ENCODE data around the gene ZNF80.
A peak's percentile ranks its signal among the peaks of the same experiment; 100 is the strongest.

Gene ZNF80

DNA sequence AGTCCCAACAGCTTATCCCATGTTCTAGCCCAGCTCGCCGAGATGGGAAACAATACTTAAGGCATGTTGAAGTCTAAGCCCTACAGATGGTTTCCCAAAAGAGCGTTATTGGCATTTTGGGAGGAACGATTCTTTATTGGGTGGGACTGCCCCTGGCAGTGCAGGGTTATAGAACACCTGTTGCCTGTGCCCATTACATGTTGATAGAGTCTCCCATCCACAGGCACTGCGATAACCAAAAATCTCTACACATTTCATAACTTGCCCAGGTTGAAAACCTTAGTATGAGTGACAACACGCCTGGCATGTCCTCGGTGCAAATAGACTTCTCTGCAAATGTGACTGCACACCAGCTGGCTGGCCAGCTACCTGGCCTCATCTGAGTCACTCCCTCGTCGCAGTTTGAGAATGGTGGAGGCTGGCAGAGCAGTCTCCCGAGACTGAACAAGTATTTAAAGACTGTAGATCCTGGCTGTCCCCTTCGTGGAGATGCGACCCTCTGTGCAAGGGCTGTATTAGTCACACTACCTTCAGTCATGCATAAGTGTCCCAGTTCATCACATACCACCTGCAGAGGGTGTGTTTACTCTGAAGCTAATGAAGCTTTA, 18.7 kb downstream of the ZNF80 start:
- no peak for DNase-seq

DNA sequence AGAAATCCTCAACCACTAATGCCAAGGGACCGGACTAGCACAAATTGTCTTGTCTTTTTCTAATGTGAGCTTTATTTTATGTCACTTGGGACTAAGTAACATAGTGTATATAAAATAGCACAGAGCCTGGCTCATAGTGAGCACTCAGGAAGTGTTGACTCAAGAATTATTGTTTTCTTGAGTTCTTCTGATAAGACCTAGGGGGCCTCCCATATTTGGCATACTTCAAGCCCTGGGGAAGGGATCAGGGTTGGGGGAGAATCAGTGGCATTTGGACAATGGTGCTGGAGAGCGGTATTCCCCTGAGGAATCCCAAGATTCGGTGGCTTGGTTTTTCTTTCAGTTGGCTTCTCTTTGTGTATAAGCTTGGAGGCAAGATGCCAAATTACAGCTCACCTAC, 19.4 kb downstream of the ZNF80 start:
- no peak for DNase-seq

DNA sequence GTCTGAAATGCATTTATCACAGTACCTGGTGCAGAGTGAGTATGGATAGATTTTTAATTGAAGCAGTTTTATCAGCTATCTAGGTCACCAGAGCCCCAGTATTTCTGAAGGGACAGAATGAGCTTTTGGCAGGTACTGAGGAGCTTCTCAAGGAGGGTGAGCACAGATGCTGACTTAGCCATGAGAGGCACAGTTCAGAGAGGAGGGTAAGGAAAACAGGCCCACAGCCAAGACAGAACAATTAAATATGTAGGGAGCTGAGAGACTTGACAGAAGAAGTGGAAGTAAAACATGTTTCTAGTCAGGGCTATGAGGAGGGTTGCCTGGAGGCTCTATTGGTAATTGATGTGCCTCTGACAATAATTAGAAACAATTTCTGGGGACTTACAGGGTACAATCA, 20.1 kb downstream of the ZNF80 start:
- DNase-seq, result no peak

DNA sequence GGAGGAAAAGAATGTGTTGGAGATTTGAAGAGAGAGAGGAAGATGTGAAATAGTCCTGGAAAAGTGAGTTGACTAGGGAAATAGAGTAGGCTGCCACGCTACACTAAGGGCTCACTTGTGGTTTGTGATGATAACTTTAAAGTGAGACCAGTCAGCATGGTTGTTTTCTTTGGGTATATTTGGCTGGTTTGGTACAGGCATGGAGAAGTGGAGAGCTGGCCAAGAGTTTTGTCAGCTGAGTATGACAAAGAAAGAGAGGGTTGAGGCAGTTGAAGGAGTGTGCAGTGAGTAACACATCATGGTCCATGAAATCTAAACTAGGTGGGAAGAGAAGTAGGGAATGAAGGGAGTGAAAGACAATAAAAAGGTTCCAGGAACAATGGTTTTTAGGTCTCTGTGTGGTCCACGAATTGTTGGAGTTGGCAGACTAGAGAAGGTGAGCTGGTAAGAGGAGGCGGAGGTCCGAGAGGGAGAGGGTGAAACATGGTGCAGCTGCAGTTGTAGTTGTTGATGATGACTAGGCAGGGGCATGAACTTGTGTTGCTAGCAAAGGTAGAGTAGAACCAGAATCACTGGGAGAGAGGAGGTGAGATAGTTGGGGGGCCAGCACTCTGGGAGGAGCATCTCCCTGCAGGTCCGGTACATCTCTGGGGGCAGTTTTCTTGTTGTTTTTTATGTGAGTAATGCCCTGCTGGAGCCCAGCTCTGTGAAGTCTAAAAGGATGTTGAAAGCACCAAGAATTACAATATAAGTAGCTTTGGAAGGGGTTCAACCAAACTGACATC, 21.0 kb downstream of the ZNF80 start:
- no peak for DNase-seq

DNA sequence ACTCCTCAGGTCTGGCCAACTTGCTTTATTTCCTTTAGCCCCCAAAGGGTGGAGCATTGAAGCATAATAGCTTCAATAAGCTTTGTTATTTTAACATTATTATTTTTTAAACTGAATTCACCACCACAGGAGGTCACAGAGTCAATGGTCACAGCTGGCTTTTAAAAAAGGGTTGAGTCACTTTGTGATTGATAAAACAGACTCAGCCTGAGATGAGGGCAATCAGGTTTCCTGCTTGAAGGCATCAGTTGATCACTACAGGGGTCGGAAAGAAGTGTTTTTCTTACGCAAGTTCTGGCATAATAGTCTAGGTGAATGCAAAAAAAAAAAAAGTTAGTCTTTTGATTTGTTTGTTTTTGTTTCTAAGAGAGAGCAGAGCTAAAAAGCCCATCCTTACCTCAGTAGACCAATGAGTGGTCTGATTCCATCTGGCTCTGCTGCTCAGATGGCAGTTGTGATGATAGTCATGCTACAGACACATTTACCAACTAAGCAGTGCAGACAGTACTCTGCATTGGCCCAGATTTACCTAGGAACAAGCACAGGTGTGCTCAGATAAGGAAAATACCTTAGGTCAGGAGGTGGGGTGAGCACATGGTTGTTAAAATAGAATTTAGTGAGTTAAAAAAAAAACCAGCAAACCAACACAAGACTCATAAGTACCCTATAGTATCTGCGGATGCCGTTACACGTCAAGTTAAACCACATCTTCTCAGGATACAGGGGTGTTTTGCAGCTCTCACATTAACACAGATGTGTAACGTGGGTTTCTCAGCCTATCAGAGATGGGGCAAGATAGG, 22.6 kb downstream of the ZNF80 start:
- no peak for DNase-seq

DNA sequence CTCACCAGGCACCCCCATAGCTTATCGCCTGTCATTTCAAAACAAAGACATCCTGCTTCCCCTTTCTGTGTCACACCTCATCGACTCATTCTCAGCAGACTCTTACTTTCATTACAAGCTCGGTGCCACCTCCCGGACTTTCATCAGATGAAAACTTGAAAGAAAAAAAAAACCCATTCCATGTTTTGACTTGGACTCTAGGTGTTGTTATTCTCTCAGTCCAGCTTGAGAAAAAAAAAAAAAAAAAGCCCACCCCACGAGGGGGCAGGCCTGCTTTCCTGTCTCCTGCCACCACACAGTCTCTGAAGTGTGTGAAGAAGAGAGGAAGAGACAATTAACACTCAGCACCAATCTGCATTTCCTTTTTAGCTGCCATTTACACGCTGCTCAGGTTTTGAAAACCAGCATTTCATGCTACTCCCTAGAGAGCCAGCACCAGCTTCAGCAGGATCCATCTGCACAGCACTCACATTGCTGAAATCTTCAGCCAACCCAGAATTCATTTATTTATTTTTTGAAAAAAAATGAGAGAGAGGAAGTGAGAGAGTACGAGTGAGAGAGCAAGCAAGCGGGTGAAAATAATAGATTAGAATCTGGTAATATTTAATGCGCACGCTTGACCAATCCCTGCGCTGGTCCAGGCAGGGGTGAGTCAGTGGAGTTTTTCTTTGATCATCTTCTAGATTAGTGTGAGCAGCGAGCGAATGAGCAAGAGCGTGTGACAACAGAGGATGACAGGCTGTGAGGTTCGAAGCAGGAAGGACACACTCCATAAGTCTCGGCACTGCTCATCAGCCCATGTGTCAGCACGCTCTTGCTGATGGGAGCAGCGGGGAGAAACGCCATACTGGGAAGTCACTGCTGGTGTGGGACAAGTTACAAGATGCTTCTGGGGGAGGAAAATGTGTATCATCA, 23.5 kb downstream of the ZNF80 start:
- DNase-seq, result peak; percentile 56

DNA sequence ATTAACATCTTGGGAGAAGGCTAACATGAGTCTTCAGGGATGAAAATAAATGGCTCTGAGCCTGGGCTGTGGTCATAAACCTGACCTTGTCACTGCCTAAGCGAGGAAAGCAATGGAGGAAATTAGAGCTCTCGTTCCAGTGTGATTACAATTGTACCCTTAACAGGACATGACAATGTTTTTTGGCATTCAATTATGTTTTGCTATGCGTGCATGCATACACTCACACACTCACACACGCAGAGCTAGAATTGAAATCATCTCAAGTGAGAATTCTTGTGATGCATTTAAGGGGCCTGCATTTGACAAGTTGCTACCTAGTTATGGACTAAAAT, 24.1 kb downstream of the ZNF80 start:
- DNase-seq, result no peak

DNA sequence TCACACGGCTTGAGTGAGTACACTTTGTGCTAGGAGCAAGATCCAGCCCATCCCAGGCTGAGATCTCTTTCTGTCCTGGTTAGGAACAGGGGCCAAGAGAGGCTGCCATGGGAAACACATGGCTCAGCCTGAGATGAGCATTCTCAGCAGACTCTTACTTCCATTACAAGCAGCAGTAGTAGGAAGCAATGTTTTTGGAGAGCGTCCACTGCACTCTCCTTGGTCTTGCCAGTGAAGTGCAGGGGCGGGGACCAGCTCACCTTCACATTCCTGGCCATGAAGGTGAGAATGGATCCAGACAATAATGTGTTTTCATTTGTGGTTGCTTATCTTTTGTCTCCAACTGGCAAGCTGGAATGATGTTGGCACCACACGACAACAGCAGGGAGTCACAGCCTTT, 24.7 kb downstream of the ZNF80 start:
- no peak for DNase-seq

DNA sequence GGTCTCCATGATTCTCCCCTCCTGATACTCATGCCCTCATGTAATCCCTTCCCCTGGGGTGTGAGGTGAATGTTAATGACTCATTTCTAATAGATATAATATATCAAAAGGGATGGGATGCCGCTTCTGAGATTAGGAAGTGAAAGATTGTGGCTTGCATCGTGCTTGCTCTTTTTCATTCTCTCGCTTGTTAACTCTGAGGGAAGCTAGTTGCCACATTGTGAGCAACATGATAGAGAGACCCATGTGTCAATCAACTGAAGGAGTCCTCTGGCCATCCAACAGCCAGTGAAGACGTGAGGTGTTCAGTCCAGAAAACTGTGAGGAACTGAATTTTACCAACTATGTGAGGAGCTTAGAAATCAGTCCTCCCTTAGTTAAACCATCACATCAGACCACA, 29.6 kb downstream of the ZNF80 start:
- no peak for DNase-seq

DNA sequence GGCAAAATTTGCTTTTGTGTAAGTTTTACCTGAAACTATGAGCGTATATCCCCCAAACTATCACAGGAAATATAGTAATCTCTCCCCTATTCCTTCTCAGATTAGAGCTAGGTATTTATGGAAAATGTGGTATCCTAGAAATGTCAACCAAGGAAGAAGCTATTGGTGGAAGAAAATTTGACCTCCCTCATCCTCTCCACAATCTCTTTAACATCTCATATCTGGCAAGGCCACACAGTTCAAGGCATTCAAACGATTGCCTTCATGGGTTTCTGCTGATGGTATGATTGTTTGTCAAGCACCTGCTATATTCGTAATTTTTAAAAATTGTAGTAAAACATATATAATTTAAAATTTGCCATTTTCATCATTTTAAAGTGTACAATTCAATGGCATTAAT, 31.0 kb downstream of the ZNF80 start:
- DNase-seq, result no peak

DNA sequence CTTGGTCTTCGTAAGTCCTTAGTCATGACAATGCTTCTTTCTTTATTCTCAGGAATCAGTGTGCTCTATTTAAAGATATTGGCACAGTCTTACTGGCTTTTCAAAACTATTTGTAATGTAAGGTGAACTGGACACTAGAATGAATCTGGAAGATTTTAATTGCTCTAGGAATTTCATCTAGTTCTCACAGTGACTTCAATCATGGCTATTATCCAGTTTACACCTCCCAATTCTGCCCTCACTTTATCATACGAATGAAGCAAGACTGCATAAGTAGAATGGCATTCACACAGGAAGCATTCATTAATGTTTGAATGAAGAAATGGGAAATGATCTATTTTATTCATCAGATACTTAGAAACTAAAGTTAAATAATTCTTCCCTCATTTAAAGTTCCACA, 31.8 kb downstream of the ZNF80 start:
- no peak for DNase-seq

DNA sequence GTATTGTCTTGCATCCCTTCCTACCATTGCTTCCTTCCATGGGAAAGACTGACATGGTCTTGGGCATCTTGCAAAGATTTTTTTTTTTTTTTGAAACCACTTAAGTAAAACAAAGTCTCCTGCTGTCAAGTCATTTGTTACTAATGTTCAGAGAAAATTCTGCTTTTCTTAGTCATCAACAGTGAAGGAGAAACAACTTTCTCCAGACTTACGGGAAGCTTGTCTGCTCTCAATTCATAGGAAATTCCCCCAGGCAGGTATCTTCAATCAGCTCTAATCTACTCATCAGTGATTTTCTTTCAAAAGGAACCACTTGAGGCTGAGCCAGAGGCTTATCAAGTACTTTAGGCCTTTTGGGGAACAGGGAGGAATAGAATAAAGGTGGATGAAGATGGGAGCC, 42.6 kb downstream of the ZNF80 start:
- no peak for DNase-seq

DNA sequence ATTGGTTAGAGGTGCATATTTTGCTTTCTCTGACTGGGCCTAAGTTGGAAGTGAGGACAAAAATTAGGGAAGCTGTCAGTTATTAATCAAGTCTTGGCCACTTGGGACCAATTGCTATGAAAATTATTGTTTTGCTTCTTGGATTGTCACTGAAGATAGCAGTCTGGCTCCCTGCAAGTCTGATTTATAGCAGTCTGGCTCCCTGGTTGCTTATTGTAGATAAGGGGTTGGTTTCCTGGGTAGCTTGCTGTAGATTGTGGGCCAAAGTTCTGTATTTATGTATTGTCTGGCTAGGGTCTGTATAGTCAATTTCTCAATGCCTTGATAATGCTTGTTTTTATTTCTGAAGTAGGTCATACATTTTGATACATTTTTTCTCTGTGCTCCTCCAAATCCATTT, 45.2 kb downstream of the ZNF80 start:
- DNase-seq, result no peak

DNA sequence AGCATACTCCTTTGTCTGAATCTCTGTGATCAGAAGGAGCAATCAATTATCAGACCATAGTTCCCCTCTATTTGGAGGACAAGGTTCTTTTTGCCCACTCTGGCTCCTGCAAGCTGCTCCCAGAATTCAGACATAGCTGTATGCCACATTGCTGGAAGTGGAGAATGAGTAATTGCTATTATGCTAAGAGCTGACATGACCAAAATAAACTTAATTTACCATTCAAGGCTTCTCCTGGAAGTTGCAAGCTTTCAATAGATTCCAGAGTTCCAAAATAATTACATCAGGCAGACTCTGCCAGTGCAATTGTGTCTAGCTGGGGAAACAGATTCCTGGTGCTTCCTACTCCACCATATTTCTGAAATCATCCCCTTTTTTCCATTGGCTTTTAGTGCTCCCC, 50.9 kb downstream of the ZNF80 start:
- DNase-seq, result no peak

Data from KG1 (cell line).